CD14-positive monocyte (primary cell): Measurements from ENCODE around the gene RALGDS. TPM values are rescaled to one million over a fixed set of nuclear protein-coding genes. Genes with fewer than 3 reads are reported as not detected.
A peak's percentile ranks its signal among the peaks of the same experiment; 100 is the strongest.
"Not testable (repeated sequence)": the region's sequence is repeated elsewhere in the genome, so short reads cannot be mapped to it uniquely, and the experiment has no call there.

Experiments used
- DNase-seq, 3 donors: peaks; one replicate each; pipeline ENCODE4 v3.0.0-alpha.2; 2011 to 2022
- H2AFZ ChIP-seq: 2 replicates; pipeline ENCODE4 v1.6.0; 2012; ENCODE audit warnings: mild to moderate bottlenecking, low read depth, low read length, inconsistent platforms; ENCODE audit not compliant: insufficient read depth, poor library complexity, severe bottlenecking
- H3K27ac ChIP-seq, 2 donors: 1 replicate in 1 of 2; 2 replicates in 1 of 2; pipeline ENCODE4 v1.5.1; 2012 to 2013; ENCODE audit warnings: low read length in 2 of 2, control low read depth in 1 of 2, inconsistent platforms in 1 of 2, low read depth in 1 of 2, mild to moderate bottlenecking in 1 of 2
- H3K27me3 ChIP-seq, 2 donors: one replicate each; pipeline versions ENCODE4 v1.6.0 to v1.6.1; 2011 to 2013; ENCODE audit warnings: low read length in 2 of 2; ENCODE audit not compliant: control insufficient read depth in 2 of 2, insufficient read depth in 2 of 2
- H3K36me3 ChIP-seq, 2 donors: replicated peaks in 1 of 2; 1 replicate in 1 of 2; 2 replicates in 1 of 2; pipeline versions ENCODE4 v1.5.1 to v1.6.1; 2012 to 2013; ENCODE audit warnings: low read length in 2 of 2, control low read depth in 1 of 2, inconsistent platforms in 1 of 2, mild to moderate bottlenecking in 1 of 2; ENCODE audit not compliant: insufficient read depth in 2 of 2, control insufficient read depth in 1 of 2
- H3K4me1 ChIP-seq, 2 donors: 1 replicate in 1 of 2; 2 replicates in 1 of 2; pipeline versions ENCODE4 v1.5.1 to v1.6.1; 2012 to 2013; ENCODE audit warnings: low read length in 2 of 2, control low read depth in 1 of 2, inconsistent platforms in 1 of 2, mild to moderate bottlenecking in 1 of 2, moderate library complexity in 1 of 2; ENCODE audit not compliant: insufficient read depth in 2 of 2, control insufficient read depth in 1 of 2
- H3K4me2 ChIP-seq: replicated peaks from 2 replicates; pipeline ENCODE3; 2012; ENCODE audit warnings: low read length, moderate library complexity, mild to moderate bottlenecking; ENCODE audit not compliant: poor library complexity, severe bottlenecking; ENCODE audit errors: extremely low read depth
- H3K4me3 ChIP-seq, 3 experiments: fragments of 200-600 bp in 1 of 3; sonication (generic) in 1 of 3; replicated peaks in 1 of 3; 1 replicate in 2 of 3; 2 replicates in 1 of 3; pipeline ENCODE4 v1.5.1; 2011 to 2013; ENCODE audit warnings: low read length in 3 of 3, mild to moderate bottlenecking in 3 of 3, control low read depth in 2 of 3, low read depth in 2 of 3, inconsistent platforms in 1 of 3, moderate library complexity in 1 of 3
- H3K79me2 ChIP-seq: 2 replicates; pipeline ENCODE4 v1.6.0; 2012; ENCODE audit warnings: mild to moderate bottlenecking, control low read depth, inconsistent platforms, low read length, moderate library complexity; ENCODE audit not compliant: insufficient read depth
- H3K9ac ChIP-seq: 2 replicates; pipeline ENCODE4 v1.6.0; 2017; ENCODE audit warnings: low read length, mild to moderate bottlenecking; ENCODE audit not compliant: insufficient read depth, poor library complexity, severe bottlenecking
- H3K9me3 ChIP-seq, 2 donors: replicated peaks in 1 of 2; 1 replicate in 1 of 2; 2 replicates in 1 of 2; pipeline versions ENCODE4 v1.5.1 to v1.6.1; 2012 to 2013; ENCODE audit warnings: low read length in 2 of 2, control low read depth in 1 of 2; ENCODE audit not compliant: control insufficient read depth in 1 of 2, insufficient read depth in 1 of 2
- H4K20me1 ChIP-seq: 2 replicates; pipeline ENCODE4 v1.6.0; 2012; ENCODE audit warnings: mild to moderate bottlenecking, low read length, control low read depth, moderate library complexity; ENCODE audit not compliant: insufficient read depth
- H3K27ac Mint-ChIP-seq, 7 donors: one replicate each; pipeline ENCODE4 v1.8.0; 2020; ENCODE audit warnings: mild to moderate bottlenecking in 7 of 7, mixed read lengths in 7 of 7, moderate library complexity in 6 of 7, inconsistent platforms in 2 of 7
- H3K27me3 Mint-ChIP-seq, 3 donors: one replicate each; pipeline ENCODE4 v1.8.0; 2021 to 2022; ENCODE audit warnings: low read depth in 3 of 3, mild to moderate bottlenecking in 3 of 3, mixed read lengths in 3 of 3, moderate library complexity in 3 of 3, inconsistent platforms in 1 of 3
- H3K36me3 Mint-ChIP-seq, 2 donors: one replicate each; pipeline ENCODE4 v1.8.0; 2020; ENCODE audit warnings: mixed read lengths in 2 of 2, inconsistent platforms in 1 of 2, mild to moderate bottlenecking in 1 of 2
- H3K4me1 Mint-ChIP-seq: one replicate; pipeline ENCODE4 v1.8.0; 2020; ENCODE audit warnings: mild to moderate bottlenecking, mixed read lengths
- H3K4me3 Mint-ChIP-seq, 2 donors: one replicate each; pipeline ENCODE4 v1.8.0; 2020; ENCODE audit warnings: mild to moderate bottlenecking in 2 of 2, mixed read lengths in 2 of 2, moderate library complexity in 1 of 2
- H3K9me3 Mint-ChIP-seq, 7 donors: one replicate each; pipeline ENCODE4 v1.8.0; 2020 to 2022; ENCODE audit warnings: mixed read lengths in 7 of 7, mild to moderate bottlenecking in 6 of 7, moderate library complexity in 6 of 7, inconsistent platforms in 2 of 7
- CTCF ChIP-seq: fragments of 200-600 bp; IDR thresholded peaks from one replicate; pipeline ENCODE4 v1.8.0; 2022; ENCODE audit warnings: antibody characterized with exemption, mild to moderate bottlenecking
- WGBS: methylation state at CpG from one replicate; pipeline ENCODE4 v1.1.5; 2013; ENCODE audit warnings: missing lambda C conversion rate; ENCODE audit not compliant: insufficient coverage; 5-methylcytosine and 5-hydroxymethylcytosine counted together
- intact Hi-C, 2 donors: fragments of 100-400 bp; cut with micrococcal nuclease; formaldehyde crosslinking; loops; one replicate each; pipeline versions ENCODE4 v1.15.0 to v1.15.1; 2023
- polyA plus RNA-seq, 3 donors: library from polyadenylated mRNA; depleted of rRNA in 1 of 3; unstranded in 2 of 3; stranded (reverse) in 1 of 3; fragments of 300-500 nt in 2 of 3; fragments of >200 nt in 1 of 3; fragmentation: Illumina TruSeq in 2 of 3; gene quantifications; 1 replicate in 2 of 3; 2 replicates in 1 of 3; pipeline ENCODE4 v1.2.3, GENCODE V29; 2012 to 2021

Gene RALGDS
- polyA plus RNA-seq, 3 donors = 3.5 to 63.8 (median 4.2) TPM

DNA sequence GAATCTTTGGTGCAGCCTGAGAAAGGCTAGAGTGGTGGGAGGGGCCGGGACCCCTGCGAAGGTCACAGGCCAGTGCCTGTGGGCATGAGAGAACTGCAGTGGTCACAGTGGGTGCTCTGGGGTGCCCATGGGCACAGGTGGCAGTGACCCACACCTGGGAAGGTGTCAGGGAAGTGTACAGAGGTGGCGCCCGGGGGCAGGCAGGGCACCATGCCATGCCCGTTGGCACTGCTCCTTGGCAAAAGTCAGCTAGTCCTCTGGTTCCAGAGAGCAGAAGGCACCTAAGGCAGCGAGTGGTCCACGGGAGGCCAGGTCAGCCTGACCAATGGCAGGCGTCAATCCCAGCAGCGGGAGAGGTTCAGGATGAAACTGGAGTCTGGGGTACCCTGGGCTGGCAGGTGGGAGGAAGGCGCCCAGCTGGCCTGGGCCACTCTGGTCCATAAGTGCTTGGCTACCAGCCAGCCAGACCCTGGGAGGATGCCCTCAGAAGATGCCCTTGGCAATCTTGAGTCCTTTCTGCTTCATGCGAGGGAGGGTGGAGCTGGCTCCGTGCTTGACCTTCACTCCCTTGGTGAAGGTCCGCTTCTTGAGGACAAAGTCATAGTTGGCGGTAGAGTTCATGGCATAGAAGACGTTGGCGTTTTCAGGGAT lies 22.8 kb downstream of the RALGDS start:
- Histone ChIP-seq H4K20me1 (peaks cover 7% of the 10 kb centered on the region), H3K4me1 (no peaks in the 10 kb centered on the region), H3K27me3 (no peaks in the 10 kb centered on the region), H3K79me2 (no peaks in the 10 kb centered on the region), H3K27ac (no peak overlapping the region), H3K36me3 (peaks cover 51 to 62% of the 10 kb centered on the region in 2 donors), H3K9me3 (peaks cover 3 to 14% of the 10 kb centered on the region in 2 donors), H3K9ac (no peak overlapping the region), H3K4me3 (no peak overlapping the region), H2AFZ (no peak overlapping the region), H3K4me2 (no peak overlapping the region)
- Mint-ChIP-seq H3K9me3 (peaks cover 13 to 32% (median 20%) of the 10 kb centered on the region in 7 donors), H3K4me1 (no peaks in the 10 kb centered on the region), H3K27me3 (peaks cover 0 to 5% (median 0%) of the 10 kb centered on the region in 3 donors), H3K36me3 (peaks cover 57 to 66% of the 10 kb centered on the region in 2 donors), H3K27ac (no peak overlapping the region), H3K4me3 (no peak overlapping the region)
- intact Hi-C loops = loop anchor here in 1 of 2 donors (5.0 kb wide), 1 partner anchor 66 kb away; the partner anchor contains the start of gene GTF3C5
- DNase-seq = no peak
- no peak for TF ChIP-seq CTCF
- 91% methylated on average over 11 of the region's 16 CpGs for WGBS

GRCh38 chr9:133094842-133095393 lies 26.1 kb downstream of the RALGDS start:
- H3K27me3 ChIP-seq = no peaks in the 10 kb centered on the region
- intact Hi-C loops = loop anchor here in 1 of 2 donors (5.0 kb wide), 1 partner anchor 63 kb away; the partner anchor contains the start of gene GTF3C5
- H3K79me2 ChIP-seq = no peaks in the 10 kb centered on the region
- TF ChIP-seq CTCF = peak; percentile 21
- H3K27me3 Mint-ChIP-seq = peaks cover 0 to 4% (median 1%) of the 10 kb centered on the region in 3 donors
- H3K36me3 ChIP-seq = peaks cover 21 to 33% of the 10 kb centered on the region in 2 donors
- H3K9me3 ChIP-seq = peaks cover 3 to 14% of the 10 kb centered on the region in 2 donors
- H3K4me1 Mint-ChIP-seq = no peaks in the 10 kb centered on the region
- H4K20me1 ChIP-seq = no peaks in the 10 kb centered on the region
- peaks cover 27 to 33% of the 10 kb centered on the region in 2 donors for H3K36me3 Mint-ChIP-seq
- H2AFZ ChIP-seq = no peak overlapping the region
- peaks cover 13 to 32% (median 20%) of the 10 kb centered on the region in 7 donors for H3K9me3 Mint-ChIP-seq
- no CpG with 5 or more reads among the region's 3 CpGs for WGBS
- no peak overlapping the region for H3K4me3 Mint-ChIP-seq
- no peaks in the 10 kb centered on the region for H3K4me1 ChIP-seq
- H3K27ac ChIP-seq = no peak overlapping the region
- no peak overlapping the region for H3K9ac ChIP-seq
- H3K27ac Mint-ChIP-seq = no peak overlapping the region
- H3K4me3 ChIP-seq = no peak overlapping the region
- no peak overlapping the region for H3K4me2 ChIP-seq
- DNase-seq = no peak

- H3K27me3 ChIP-seq, H3K9ac ChIP-seq, H3K4me2 ChIP-seq, H2AFZ ChIP-seq, H3K4me1 ChIP-seq, H4K20me1 ChIP-seq, H3K4me1 Mint-ChIP-seq, H3K4me3 ChIP-seq, DNase-seq, H3K4me3 Mint-ChIP-seq, H3K27ac ChIP-seq, intact Hi-C loops, H3K79me2 ChIP-seq, H3K27me3 Mint-ChIP-seq: not testable (repeated sequence)
- H3K36me3 Mint-ChIP-seq = peaks cover 22 to 29% of the 10 kb centered on the region in 2 donors
- Histone ChIP-seq H3K9me3 (peaks cover 3 to 14% of the 10 kb centered on the region in 2 donors), H3K36me3 (peaks cover 17 to 28% of the 10 kb centered on the region in 2 donors)
- H3K9me3 Mint-ChIP-seq = peaks cover 13 to 32% (median 20%) of the 10 kb centered on the region in 7 donors
- peak overlapping the region in 1 of 7 donors; percentile 20 for H3K27ac Mint-ChIP-seq
- no CpG with 5 or more reads among the region's 4 CpGs for WGBS
Measured at GRCh38 chr9:133094351-133094750, 26.7 kb downstream of the RALGDS start.
